ENCODE measurements around the gene CACNA1C. TPM values are rescaled to one million over a fixed set of nuclear protein-coding genes. Genes with fewer than 3 reads are reported as not detected.

CACNA1C gene
- total RNA-seq, 2 donors from 2014 or later = 0.86 to 6.3 TPM

- WGBS, 2 experiments (ENCODE audit: insufficient coverage in 1 of 2, insufficient read length in 1 of 2) = 78% methylated on average over 2 of the region's 2 CpGs; no CpG with 5 or more reads in 1 of the 2 experiments
- no peaks in the 10 kb centered on the region for H3K9me3 ChIP-seq (ENCODE audit: control insufficient read depth, low read length)
- DNase-seq = no peak
- H3K36me3 Mint-ChIP-seq (ENCODE audit: low read depth) = no peaks in the 10 kb centered on the region
- H3K4me3 ChIP-seq (ENCODE audit: low read length) = no peak overlapping the region
- no peaks in the 10 kb centered on the region for H3K9me3 Mint-ChIP-seq
- peaks cover 63% of the 10 kb centered on the region for H3K27me3 Mint-ChIP-seq (ENCODE audit: insufficient read depth)
- peaks cover 30% of the 10 kb centered on the region for H3K27me3 ChIP-seq (ENCODE audit: control insufficient read depth, insufficient read depth, low read length, poor library complexity, severe bottlenecking)
- no peak overlapping the region for H3K27ac ChIP-seq (ENCODE audit: low read depth, low read length)
- H3K4me1 Mint-ChIP-seq = peaks cover 7% of the 10 kb centered on the region
- no peak overlapping the region for H3K27ac Mint-ChIP-seq
- no peak overlapping the region for H3K4me3 Mint-ChIP-seq
- TF ChIP-seq, protein P1, sequence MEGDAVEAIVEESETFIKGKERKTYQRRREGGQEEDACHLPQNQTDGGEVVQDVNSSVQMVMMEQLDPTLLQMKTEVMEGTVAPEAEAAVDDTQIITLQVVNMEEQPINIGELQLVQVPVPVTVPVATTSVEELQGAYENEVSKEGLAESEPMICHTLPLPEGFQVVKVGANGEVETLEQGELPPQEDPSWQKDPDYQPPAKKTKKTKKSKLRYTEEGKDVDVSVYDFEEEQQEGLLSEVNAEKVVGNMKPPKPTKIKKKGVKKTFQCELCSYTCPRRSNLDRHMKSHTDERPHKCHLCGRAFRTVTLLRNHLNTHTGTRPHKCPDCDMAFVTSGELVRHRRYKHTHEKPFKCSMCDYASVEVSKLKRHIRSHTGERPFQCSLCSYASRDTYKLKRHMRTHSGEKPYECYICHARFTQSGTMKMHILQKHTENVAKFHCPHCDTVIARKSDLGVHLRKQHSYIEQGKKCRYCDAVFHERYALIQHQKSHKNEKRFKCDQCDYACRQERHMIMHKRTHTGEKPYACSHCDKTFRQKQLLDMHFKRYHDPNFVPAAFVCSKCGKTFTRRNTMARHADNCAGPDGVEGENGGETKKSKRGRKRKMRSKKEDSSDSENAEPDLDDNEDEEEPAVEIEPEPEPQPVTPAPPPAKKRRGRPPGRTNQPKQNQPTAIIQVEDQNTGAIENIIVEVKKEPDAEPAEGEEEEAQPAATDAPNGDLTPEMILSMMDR (conservative IDR thresholded peaks at IDR 0.05) = no peak
- no peak overlapping the region for H3K9ac ChIP-seq (ENCODE audit: extremely low read depth, low read length, poor library complexity, severe bottlenecking)
- H3K4me1 ChIP-seq (ENCODE audit: control insufficient read depth, insufficient read depth, low read length) = no peaks in the 10 kb centered on the region
- H3K36me3 ChIP-seq (ENCODE audit: control insufficient read depth, insufficient read depth, low read length) = no peaks in the 10 kb centered on the region
Measured at GRCh38 chr12:2043054-2043453, 9.7 kb upstream of the CACNA1C start.

- Histone ChIP-seq H3K9ac (ENCODE audit: extremely low read depth, low read length, poor library complexity, severe bottlenecking) (no peak overlapping the region), H3K9me3 (ENCODE audit: control insufficient read depth, low read length) (no peaks in the 10 kb centered on the region), H3K36me3 (ENCODE audit: control insufficient read depth, insufficient read depth, low read length) (no peaks in the 10 kb centered on the region), H3K4me1 (ENCODE audit: control insufficient read depth, insufficient read depth, low read length) (no peaks in the 10 kb centered on the region), H3K27ac (ENCODE audit: low read depth, low read length) (no peak overlapping the region), H3K27me3 (ENCODE audit: control insufficient read depth, insufficient read depth, low read length, poor library complexity, severe bottlenecking) (peaks cover 24% of the 10 kb centered on the region), H3K4me3 (ENCODE audit: low read length) (no peak overlapping the region)
- Mint-ChIP-seq H3K27ac (no peak overlapping the region), H3K36me3 (ENCODE audit: low read depth) (no peaks in the 10 kb centered on the region), H3K4me1 (peaks cover 10% of the 10 kb centered on the region), H3K9me3 (no peaks in the 10 kb centered on the region), H3K27me3 (ENCODE audit: insufficient read depth) (peaks cover 61% of the 10 kb centered on the region), H3K4me3 (no peak overlapping the region)
- no peak for DNase-seq
- WGBS, 2 experiments (ENCODE audit: insufficient coverage in 1 of 2, insufficient read length in 1 of 2) = 88 to 93% methylated on average over 6 of the region's 6 CpGs
- TF ChIP-seq, protein P1 (conservative IDR thresholded peaks at IDR 0.05) = no peak
Measured at GRCh38 chr12:2044165-2044564, 8.6 kb upstream of the CACNA1C start.

GRCh38 chr12:2046957-2047356 is 5.8 kb upstream of the CACNA1C start:
- H3K9ac ChIP-seq (ENCODE audit: extremely low read depth, low read length, poor library complexity, severe bottlenecking) = no peak overlapping the region
- WGBS, 2 experiments (ENCODE audit: insufficient coverage in 1 of 2, insufficient read length in 1 of 2) = 80 to 94% methylated on average over 1 to 4 of the region's 4 CpGs
- Mint-ChIP-seq H3K27me3 (ENCODE audit: insufficient read depth) (peaks cover 66% of the 10 kb centered on the region), H3K4me1 (peaks cover 16% of the 10 kb centered on the region), H3K4me3 (no peak overlapping the region), H3K27ac (no peak overlapping the region), H3K9me3 (no peaks in the 10 kb centered on the region), H3K36me3 (ENCODE audit: low read depth) (no peaks in the 10 kb centered on the region)
- no peaks in the 10 kb centered on the region for H3K4me1 ChIP-seq (ENCODE audit: control insufficient read depth, insufficient read depth, low read length)
- H3K36me3 ChIP-seq (ENCODE audit: control insufficient read depth, insufficient read depth, low read length) = no peaks in the 10 kb centered on the region
- H3K9me3 ChIP-seq (ENCODE audit: control insufficient read depth, low read length) = no peaks in the 10 kb centered on the region
- DNase-seq = no peak
- TF ChIP-seq, protein P1 (conservative IDR thresholded peaks at IDR 0.05) = no peak
- H3K27me3 ChIP-seq (ENCODE audit: control insufficient read depth, insufficient read depth, low read length, poor library complexity, severe bottlenecking) = peaks cover 31% of the 10 kb centered on the region
- no peak overlapping the region for H3K4me3 ChIP-seq (ENCODE audit: low read length)
- H3K27ac ChIP-seq (ENCODE audit: low read depth, low read length) = no peak overlapping the region

Measured in endodermal cell (in vitro differentiated cells).